HUES64 (cell line): ENCODE data around the gene FRG2C.
"Not testable (repeated sequence)": the region's sequence is repeated elsewhere in the genome, so short reads cannot be mapped to it uniquely, and the experiment has no call there.

ENCODE experiments used
- H3K27ac ChIP-seq: 2 replicates; pipeline ENCODE4 v1.7.0; 2013; ENCODE audit warnings: low read depth, low read length, inconsistent platforms
- H3K27me3 ChIP-seq: 2 replicates; pipeline ENCODE4 v1.6.1; 2013; ENCODE audit warnings: mild to moderate bottlenecking, low read length; ENCODE audit not compliant: insufficient read depth
- H3K36me3 ChIP-seq: 2 replicates; pipeline ENCODE4 v1.6.1; 2013; ENCODE audit warnings: mild to moderate bottlenecking, low read length; ENCODE audit not compliant: insufficient read depth
- H3K4me1 ChIP-seq: 2 replicates; pipeline ENCODE4 v1.6.1; 2013; ENCODE audit warnings: mild to moderate bottlenecking, low read length, moderate library complexity; ENCODE audit not compliant: insufficient read depth
- H3K4me3 ChIP-seq: 2 replicates; pipeline ENCODE4 v1.5.1; 2013; ENCODE audit warnings: mild to moderate bottlenecking, low read length, moderate library complexity
- H3K9ac ChIP-seq: 2 replicates; pipeline ENCODE4 v1.6.1; 2013; ENCODE audit warnings: mild to moderate bottlenecking, low read depth, low read length
- H3K9me3 ChIP-seq: 2 replicates; pipeline ENCODE4 v1.6.1; 2013; ENCODE audit warnings: low read depth, low read length; ENCODE audit not compliant: insufficient read depth
- WGBS: fragments of 150-250, 120-280 bp; methylation state at CpG from one replicate; pipeline ENCODE4 v1.1.7; 2013; ENCODE audit warnings: missing lambda C conversion rate; 5-methylcytosine and 5-hydroxymethylcytosine counted together

Gene FRG2C

DNA sequence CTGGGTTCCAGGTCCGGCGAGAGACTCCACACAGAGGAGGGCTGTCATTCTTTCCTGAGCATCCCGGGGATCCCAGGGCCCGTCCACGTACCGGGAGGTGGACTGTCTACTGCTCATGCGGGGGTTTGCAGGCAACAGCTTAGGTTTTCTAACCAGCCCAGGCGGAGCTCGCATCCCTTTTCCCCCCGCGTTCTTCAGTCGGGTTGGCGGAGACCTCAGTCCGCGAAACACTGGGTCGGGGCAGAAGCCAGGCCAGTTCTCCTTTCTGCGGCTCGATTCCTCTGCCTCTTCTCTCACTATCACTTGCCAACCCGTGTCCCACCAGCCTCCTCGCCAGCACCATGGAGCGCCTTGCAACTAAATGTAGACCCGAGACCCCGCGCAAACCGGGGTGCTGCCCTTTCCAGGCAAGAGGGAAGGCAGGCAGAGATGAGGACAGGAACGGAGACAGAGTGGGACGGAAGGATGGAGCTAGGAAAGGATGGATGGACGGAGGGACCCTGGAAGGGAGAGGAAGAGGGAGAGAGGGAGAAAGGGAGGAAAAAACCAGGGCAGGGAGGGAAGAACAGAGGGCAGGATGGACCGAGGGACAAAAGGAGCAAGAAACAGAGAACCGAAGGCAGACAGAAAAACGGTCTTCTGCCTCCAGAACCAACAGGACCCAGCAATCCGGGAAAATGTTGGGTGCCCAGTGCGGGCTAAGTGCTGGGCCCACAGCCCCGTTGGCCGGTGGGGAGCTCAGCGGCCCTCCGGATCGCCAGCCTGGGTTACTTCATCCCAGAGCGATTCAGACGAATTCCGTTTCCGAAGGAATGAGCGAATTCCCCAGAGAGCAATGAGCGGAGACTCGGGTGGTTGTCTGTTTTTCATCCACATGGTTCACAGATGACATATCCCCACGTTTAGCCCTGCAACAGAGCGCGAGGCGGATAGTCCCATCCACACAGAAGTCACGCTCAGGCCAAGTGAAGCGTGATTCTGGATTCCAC, 6.5 kb downstream of the FRG2C start:
- not testable (repeated sequence) for H3K9ac ChIP-seq, H3K27ac ChIP-seq, H3K4me1 ChIP-seq, H3K36me3 ChIP-seq
- H3K9me3 ChIP-seq = peaks cover 19% of the 10 kb centered on the region
- WGBS = 8% methylated on average over 51 of the region's 51 CpGs
- H3K4me3 ChIP-seq = peak overlapping the region; percentile 59
- H3K27me3 ChIP-seq = peaks cover 89% of the 10 kb centered on the region

DNA sequence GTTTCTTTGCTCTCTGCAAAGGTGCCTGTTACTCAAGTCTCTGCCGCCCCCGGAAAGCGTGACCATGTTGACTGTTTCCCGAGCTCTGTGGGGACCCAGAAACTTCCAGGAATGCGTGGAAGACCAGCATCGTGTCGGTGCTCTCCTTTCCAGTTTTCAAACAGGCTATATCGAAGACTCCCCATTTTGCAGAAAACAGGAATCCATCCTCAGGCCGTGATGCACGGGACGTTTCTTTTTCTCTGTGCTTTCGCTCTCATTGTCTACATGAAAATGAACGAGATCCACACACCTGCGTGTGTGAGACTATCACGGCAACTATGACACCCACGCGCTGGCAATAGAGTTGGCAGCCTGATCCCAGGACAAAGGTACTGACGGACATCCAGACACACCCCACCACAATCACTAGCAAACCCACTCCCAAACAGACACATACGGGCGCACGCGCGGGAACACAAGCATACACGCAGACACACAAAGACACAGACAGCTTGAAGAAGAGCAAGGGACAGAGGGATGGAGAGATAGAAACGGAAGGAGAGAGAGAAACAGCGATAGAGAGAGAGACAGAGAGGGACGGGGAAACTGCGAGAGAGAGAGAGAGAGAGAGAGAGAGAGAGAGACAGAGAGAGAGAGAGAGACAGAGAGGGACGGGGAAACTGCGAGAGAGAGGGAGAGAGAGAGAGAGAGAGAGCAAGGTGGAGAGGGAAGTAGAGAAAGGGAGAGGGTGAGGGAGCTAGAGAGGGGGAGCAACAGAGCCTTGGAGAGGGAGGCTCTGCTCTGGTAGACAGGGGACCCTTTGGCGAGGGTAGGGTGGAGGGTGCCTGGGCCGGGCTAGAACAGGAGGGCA, 7.4 kb downstream of the FRG2C start:
- not testable (repeated sequence) for H3K9ac ChIP-seq, H3K27ac ChIP-seq, H3K4me1 ChIP-seq, H3K36me3 ChIP-seq
- peak overlapping the region; percentile 59 for H3K4me3 ChIP-seq
- 16% methylated on average over 32 of the region's 32 CpGs for WGBS
- peaks cover 17% of the 10 kb centered on the region for H3K9me3 ChIP-seq
- H3K27me3 ChIP-seq = peaks cover 80% of the 10 kb centered on the region

DNA sequence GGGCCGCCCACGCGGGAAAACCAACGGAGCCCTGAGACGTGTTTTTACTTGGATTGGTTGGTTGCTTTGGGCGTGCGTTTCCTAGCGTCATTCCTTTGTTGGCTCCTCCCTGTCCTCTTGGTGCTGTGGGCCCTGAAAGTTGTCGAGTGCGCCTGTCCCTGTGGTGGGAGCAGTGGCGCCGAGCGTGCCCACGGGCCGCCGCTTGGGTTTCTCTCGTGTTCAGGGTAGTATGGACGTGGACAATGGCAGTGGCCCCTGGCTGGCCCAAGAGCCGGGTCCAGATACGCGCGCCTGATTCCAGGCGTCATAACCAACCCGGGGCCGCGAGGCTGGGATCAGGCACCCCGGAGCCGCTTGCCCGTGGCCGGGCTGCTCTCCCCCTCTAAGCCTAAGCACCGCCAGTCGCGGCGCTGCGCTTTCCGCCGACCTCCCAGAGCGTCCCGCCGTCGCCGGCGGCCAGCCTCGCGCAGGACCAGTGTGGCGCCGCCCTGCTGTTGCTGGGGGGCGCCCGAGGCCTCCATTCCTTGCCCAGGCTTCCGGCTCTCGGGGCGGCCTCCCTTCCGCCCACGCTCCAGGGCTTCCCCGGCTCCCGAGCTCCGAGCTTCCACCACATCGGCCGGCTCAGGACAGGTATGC, 8.1 kb downstream of the FRG2C start:
- H3K27me3 ChIP-seq = peaks cover 72% of the 10 kb centered on the region
- H3K4me3 ChIP-seq = peak overlapping the region; percentile 59
- H3K4me1 ChIP-seq, H3K36me3 ChIP-seq, H3K27ac ChIP-seq: not testable (repeated sequence)
- 12% methylated on average over 58 of the region's 59 CpGs for WGBS
- H3K9me3 ChIP-seq = peaks cover 17% of the 10 kb centered on the region
- 0 out of 2 replicates have a peak overlapping the region, but pooled peaks have one; percentile 2 for H3K9ac ChIP-seq

DNA sequence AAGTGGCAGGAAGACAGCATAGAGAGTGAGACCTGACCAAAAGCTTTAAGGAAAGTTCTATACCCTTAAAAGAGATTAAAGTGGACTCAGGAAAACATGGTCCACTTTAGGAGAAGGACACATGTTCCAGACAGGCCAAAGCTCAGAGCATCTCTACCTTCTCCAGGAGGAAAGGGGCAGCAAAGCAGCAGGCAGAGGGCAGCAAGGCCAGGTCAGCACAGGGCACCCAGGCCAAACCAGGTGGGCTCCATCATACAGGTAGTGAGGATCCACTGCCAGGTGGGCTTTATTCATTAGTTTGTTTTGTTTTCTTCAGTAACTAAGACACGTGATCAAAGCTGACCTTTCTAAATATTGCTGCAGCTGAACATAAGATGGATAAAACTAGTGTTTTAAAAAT, 19.8 kb downstream of the FRG2C start:
- H3K4me1 ChIP-seq, H3K4me3 ChIP-seq, H3K36me3 ChIP-seq, H3K27me3 ChIP-seq, H3K9ac ChIP-seq, H3K9me3 ChIP-seq, H3K27ac ChIP-seq: not testable (repeated sequence)
- 100% methylated on average over 1 of the region's 1 CpG for WGBS

DNA sequence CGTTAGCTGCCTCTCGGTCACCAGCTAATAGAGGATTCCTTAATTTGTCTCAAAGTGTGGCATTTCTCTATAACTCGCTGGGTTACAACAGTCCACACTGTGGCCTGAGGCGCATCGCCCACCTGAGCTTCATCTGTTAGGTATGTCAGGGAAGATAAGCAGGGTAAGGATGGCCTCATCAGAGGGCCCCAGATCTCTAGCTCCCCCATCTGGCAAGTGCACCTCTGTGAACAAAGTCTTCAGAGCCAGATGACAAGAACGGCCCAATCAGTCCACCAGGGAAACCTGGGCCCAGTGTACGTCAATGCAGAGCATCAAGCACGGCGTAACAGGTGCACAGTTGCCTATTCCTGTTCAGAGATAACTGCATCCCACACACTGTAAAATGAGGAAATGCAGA, 23.2 kb downstream of the FRG2C start:
- Histone ChIP-seq H3K4me1 (no peaks in the 10 kb centered on the region), H3K27me3 (no peaks in the 10 kb centered on the region), H3K36me3 (no peaks in the 10 kb centered on the region), H3K9ac (no peak overlapping the region), H3K4me3 (no peak overlapping the region), H3K9me3 (peaks cover 3% of the 10 kb centered on the region; the same call in 1 of the 2 replicates), H3K27ac (no peak overlapping the region)
- WGBS = 91% methylated on average over 9 of the region's 9 CpGs

DNA sequence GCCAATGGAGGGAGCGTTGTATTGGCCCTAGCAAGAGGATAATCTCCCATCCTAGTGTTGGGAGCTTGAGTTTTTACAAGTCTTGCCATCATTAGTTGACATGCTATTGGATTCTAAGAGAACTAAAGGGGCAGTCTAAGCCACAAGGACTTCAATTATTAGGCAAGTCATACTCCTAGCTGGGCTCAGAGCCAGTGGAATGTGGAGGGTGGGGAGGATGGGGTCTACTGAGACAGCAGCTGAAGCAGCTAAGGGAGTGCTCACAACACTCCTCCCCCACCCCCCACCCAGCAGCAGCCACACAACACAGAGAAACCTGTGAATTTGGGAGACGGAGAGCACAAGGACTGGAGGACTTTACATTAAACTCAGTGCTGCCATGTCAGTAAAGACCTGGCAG, 27.9 kb downstream of the FRG2C start:
- H3K27ac ChIP-seq = no peak overlapping the region
- H3K4me3 ChIP-seq = no peak overlapping the region
- no peaks in the 10 kb centered on the region for H3K36me3 ChIP-seq
- WGBS = 50% methylated on average over 2 of the region's 2 CpGs
- no peaks in the 10 kb centered on the region for H3K27me3 ChIP-seq
- no peaks in the 10 kb centered on the region for H3K4me1 ChIP-seq
- H3K9ac ChIP-seq = no peak overlapping the region
- H3K9me3 ChIP-seq = peaks cover 15% of the 10 kb centered on the region
